CD4-positive, alpha-beta T cell (primary cell): ENCODE data around the gene CXCL1. TPM values are rescaled to one million over a fixed set of nuclear protein-coding genes. Genes with fewer than 3 reads are reported as not detected.

Experiments
- ATAC-seq: fragments of 200-7000 bp; cut with Tn5 transposase; one replicate; pipeline ENCODE4 v1.10.0; 2022; ENCODE audit warnings: mild to moderate bottlenecking; ENCODE audit not compliant: poor library complexity
- CTCF ChIA-PET: fragments of 350-600 bp; sonication (Branson Sonifier 250); formaldehyde crosslinking; loops from one replicate; lab custom pipeline; 2021; ENCODE audit warnings: antibody characterized with exemption, inconsistent platforms; lab: Charles Lee
- POLR2A ChIA-PET: fragments of 350-600 bp; sonication (Branson Sonifier 250); formaldehyde crosslinking; loops from one replicate; lab custom pipeline; 2021; ENCODE audit warnings: antibody characterized with exemption, inconsistent platforms; lab: Charles Lee
- DNase-seq, 14 experiments: peaks; one replicate each; pipeline ENCODE4 v3.0.0-alpha.2; 2013 to 2020; ENCODE audit warnings: mixed read lengths in 2 of 14
- H3K27ac ChIP-seq, 2 donors: one replicate each; pipeline versions ENCODE4 v1.5.1 to v1.7.0; 2013; ENCODE audit warnings: low read length in 2 of 2, low read depth in 1 of 2, mild to moderate bottlenecking in 1 of 2
- H3K27me3 ChIP-seq, 2 experiments: 1 replicate in 1 of 2; 2 replicates in 1 of 2; pipeline versions ENCODE4 v1.6.1 to v1.7.0; 2013; ENCODE audit warnings: low read length in 2 of 2, control low read depth in 1 of 2, mild to moderate bottlenecking in 1 of 2, moderate library complexity in 1 of 2; ENCODE audit not compliant: insufficient read depth in 2 of 2, control insufficient read depth in 1 of 2
- H3K36me3 ChIP-seq: one replicate; pipeline ENCODE4 v1.6.1; 2013; ENCODE audit warnings: low read length, control low read depth; ENCODE audit not compliant: insufficient read depth
- H3K4me1 ChIP-seq: one replicate; pipeline ENCODE4 v1.6.1; 2013; ENCODE audit warnings: low read length, control low read depth; ENCODE audit not compliant: insufficient read depth
- H3K4me3 ChIP-seq: one replicate; pipeline ENCODE4 v1.5.1; 2013; ENCODE audit warnings: mild to moderate bottlenecking, low read length, moderate library complexity
- H3K9me3 ChIP-seq, 2 experiments: 1 replicate in 1 of 2; 2 replicates in 1 of 2; pipeline versions ENCODE4 v1.6.1 to v1.7.0; 2013; ENCODE audit warnings: low read length in 2 of 2, mild to moderate bottlenecking in 2 of 2, control low read depth in 1 of 2, moderate library complexity in 1 of 2; ENCODE audit not compliant: control insufficient read depth in 1 of 2, insufficient read depth in 1 of 2
- H3K27ac Mint-ChIP-seq: one replicate; pipeline ENCODE4 v1.8.0; 2020; ENCODE audit warnings: mixed read lengths
- H3K27me3 Mint-ChIP-seq: one replicate; pipeline ENCODE4 v1.8.0; 2021; ENCODE audit warnings: mixed read lengths
- H3K36me3 Mint-ChIP-seq: one replicate; pipeline ENCODE4 v1.8.0; 2021; ENCODE audit warnings: low read depth, mixed read lengths
- H3K4me1 Mint-ChIP-seq: one replicate; pipeline ENCODE4 v1.8.0; 2021; ENCODE audit warnings: low read depth, mixed read lengths
- H3K4me3 Mint-ChIP-seq: one replicate; pipeline ENCODE4 v1.8.0; 2020; ENCODE audit warnings: mild to moderate bottlenecking, mixed read lengths
- H3K9me3 Mint-ChIP-seq: one replicate; pipeline ENCODE4 v1.8.0; 2020; ENCODE audit warnings: mixed read lengths
- intact Hi-C, 2 experiments: fragments of 100-400 bp; cut with DNase I in 1 of 2; cut with micrococcal nuclease in 1 of 2; formaldehyde crosslinking; loops; one replicate each; pipeline versions ENCODE4 v1.15.1 to v1.9.0; 2023 to 2025; cut with DNase I, micrococcal nuclease
- total RNA-seq, 174 experiments: library from RNA in 2 of 174; stranded (reverse) in 2 of 174; gene quantifications; one replicate each; pipeline ENCODE4 v1.2.3 and lab custom pipeline; 2021 to 2026
- TF ChIP-seq, protein P1 (sequence below): fragments of 200-600 bp; IDR thresholded peaks from one replicate; pipeline ENCODE4 v1.8.0; 2022; ENCODE audit warnings: antibody characterized with exemption, mild to moderate bottlenecking

The CXCL1 gene
- total RNA-seq, 2 experiments from 2014 or later = not detected

DNA sequence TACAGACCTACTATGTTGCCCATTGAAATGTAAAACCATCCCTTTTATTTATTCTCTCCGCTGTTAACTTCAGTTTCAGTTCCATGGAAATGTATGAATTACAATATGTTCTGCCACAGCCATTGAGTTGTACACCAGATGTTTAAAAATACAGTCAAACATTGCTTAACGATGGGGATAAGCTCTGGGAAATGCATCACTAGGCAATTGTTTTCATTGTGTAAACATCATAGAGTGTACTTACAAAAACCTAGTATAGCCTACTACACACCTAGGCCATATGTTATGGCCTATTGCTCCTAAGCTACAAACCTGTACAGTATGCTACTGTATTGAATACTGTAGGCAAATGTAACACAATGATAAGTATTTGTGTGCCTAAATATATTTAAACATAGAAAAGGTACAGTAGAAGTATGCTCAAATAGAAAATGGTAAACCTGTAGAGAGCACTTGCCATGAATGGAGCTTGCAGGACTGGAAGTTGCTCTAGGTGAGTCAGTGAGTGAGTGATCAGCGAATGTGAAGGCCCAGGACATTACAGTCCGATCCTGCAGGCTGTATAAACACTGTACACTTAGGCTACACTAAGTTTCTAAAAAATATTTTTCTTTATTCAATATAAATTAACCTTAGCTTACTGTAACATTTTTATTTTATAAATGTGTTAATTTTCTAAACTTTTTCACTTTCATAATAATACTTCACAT lies 18.8 kb upstream of the CXCL1 start:
- intact Hi-C loops = no loop called here

DNA sequence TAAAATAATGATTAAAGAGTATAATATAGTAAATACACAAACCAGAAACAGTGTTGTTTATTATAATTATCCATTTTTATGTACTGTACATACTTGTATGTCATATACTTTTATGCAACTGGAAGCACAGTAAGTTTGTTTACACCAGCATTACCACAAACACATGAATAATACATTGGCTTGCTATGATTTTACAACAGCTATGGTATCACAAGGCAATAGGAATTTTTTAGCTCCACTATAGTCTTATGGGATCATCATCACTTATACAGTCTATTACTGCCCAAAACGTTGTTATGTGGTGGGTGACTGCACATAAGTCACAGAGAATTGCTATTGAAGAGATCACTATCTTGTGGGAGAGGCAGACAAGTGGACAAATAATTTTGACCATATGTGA lies 17.9 kb upstream of the CXCL1 start:
- ChIA-PET CTCF (no interaction called here), POLR2A (no interaction called here)
- no peaks in the 10 kb centered on the region for H3K4me1 ChIP-seq
- no peaks in the 10 kb centered on the region for H3K4me1 Mint-ChIP-seq
- no peak overlapping the region for H3K27ac ChIP-seq
- ATAC-seq (no peak), DNase-seq (no peak)
- H3K36me3 Mint-ChIP-seq = no peaks in the 10 kb centered on the region
- H3K27me3 Mint-ChIP-seq = peaks cover 10% of the 10 kb centered on the region
- no peak overlapping the region for H3K4me3 Mint-ChIP-seq
- peaks cover 0 to 6% of the 10 kb centered on the region in 2 experiments for H3K9me3 ChIP-seq
- no peaks in the 10 kb centered on the region for H3K9me3 Mint-ChIP-seq
- TF ChIP-seq, protein P1, sequence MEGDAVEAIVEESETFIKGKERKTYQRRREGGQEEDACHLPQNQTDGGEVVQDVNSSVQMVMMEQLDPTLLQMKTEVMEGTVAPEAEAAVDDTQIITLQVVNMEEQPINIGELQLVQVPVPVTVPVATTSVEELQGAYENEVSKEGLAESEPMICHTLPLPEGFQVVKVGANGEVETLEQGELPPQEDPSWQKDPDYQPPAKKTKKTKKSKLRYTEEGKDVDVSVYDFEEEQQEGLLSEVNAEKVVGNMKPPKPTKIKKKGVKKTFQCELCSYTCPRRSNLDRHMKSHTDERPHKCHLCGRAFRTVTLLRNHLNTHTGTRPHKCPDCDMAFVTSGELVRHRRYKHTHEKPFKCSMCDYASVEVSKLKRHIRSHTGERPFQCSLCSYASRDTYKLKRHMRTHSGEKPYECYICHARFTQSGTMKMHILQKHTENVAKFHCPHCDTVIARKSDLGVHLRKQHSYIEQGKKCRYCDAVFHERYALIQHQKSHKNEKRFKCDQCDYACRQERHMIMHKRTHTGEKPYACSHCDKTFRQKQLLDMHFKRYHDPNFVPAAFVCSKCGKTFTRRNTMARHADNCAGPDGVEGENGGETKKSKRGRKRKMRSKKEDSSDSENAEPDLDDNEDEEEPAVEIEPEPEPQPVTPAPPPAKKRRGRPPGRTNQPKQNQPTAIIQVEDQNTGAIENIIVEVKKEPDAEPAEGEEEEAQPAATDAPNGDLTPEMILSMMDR = no peak
- intact Hi-C loops = no loop called here
- H3K4me3 ChIP-seq = no peak overlapping the region
- no peaks in the 10 kb centered on the region for H3K36me3 ChIP-seq
- no peak overlapping the region for H3K27ac Mint-ChIP-seq
- no peaks in the 10 kb centered on the region for H3K27me3 ChIP-seq

More for the DNA sequence above, 18.8 kb upstream of the CXCL1 start:
- no peaks in the 10 kb centered on the region for H3K9me3 Mint-ChIP-seq
- ATAC-seq = no peak
- H3K4me1 Mint-ChIP-seq = no peaks in the 10 kb centered on the region
- CTCF ChIA-PET = no interaction called here
- Histone ChIP-seq H3K27ac (no peak overlapping the region), H3K4me3 (no peak overlapping the region), H3K36me3 (no peaks in the 10 kb centered on the region), H3K4me1 (no peaks in the 10 kb centered on the region), H3K27me3 (no peaks in the 10 kb centered on the region), H3K9me3 (peaks cover 0 to 6% of the 10 kb centered on the region in 2 experiments)
- no peak for DNase-seq
- H3K27ac Mint-ChIP-seq = no peak overlapping the region
- POLR2A ChIA-PET = no interaction called here
- TF ChIP-seq, protein P1 = no peak
- no peak overlapping the region for H3K4me3 Mint-ChIP-seq
- no peaks in the 10 kb centered on the region for H3K36me3 Mint-ChIP-seq
- H3K27me3 Mint-ChIP-seq = peaks cover 10% of the 10 kb centered on the region

DNA sequence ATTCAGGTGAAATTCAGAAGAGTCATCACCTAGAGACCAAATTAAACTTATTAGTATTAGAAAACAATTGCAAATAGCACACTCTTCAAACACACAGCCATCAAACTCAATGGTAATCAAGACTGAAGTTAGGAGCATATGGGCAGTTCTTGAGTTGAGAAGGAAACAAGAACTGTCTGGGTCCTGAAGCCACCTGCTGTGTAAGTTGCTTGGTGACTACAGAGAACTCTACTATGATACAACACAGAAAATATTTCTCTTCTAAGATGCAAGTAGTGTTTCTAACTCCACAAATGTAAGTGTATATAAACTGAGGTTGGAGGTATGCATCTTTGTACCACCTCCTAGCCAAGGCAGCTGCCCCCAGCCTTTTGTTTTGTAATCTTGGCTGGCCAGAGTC lies 16.4 kb upstream of the CXCL1 start:
- DNase-seq (no peak), ATAC-seq (no peak)
- H3K27ac Mint-ChIP-seq = no peak overlapping the region
- TF ChIP-seq, protein P1 = no peak
- peaks cover 10% of the 10 kb centered on the region for H3K27me3 Mint-ChIP-seq
- no peaks in the 10 kb centered on the region for H3K4me1 Mint-ChIP-seq
- Histone ChIP-seq H3K27ac (no peak overlapping the region), H3K36me3 (no peaks in the 10 kb centered on the region), H3K4me3 (no peak overlapping the region), H3K4me1 (no peaks in the 10 kb centered on the region), H3K27me3 (no peaks in the 10 kb centered on the region), H3K9me3 (peaks cover 0 to 6% of the 10 kb centered on the region in 2 experiments)
- no peaks in the 10 kb centered on the region for H3K9me3 Mint-ChIP-seq
- ChIA-PET POLR2A (no interaction called here), CTCF (no interaction called here)
- H3K36me3 Mint-ChIP-seq = no peaks in the 10 kb centered on the region
- intact Hi-C loops = no loop called here
- H3K4me3 Mint-ChIP-seq = no peak overlapping the region
